Mucosa of rectum (tissue), 2 donors: ENCODE measurements around the gene VPS29.
"Not testable (repeated sequence)": the region's sequence is repeated elsewhere in the genome, so short reads cannot be mapped to it uniquely, and the experiment has no call there.

Experiments used
- H3K27ac ChIP-seq, 2 donors: one replicate each; pipeline ENCODE4 v1.7.0; 2013; ENCODE audit warnings: inconsistent platforms in 2 of 2, low read depth in 2 of 2, low read length in 2 of 2
- H3K27me3 ChIP-seq, 2 donors: one replicate each; pipeline ENCODE4 v1.7.0; 2013; ENCODE audit warnings: low read length in 2 of 2; ENCODE audit not compliant: control insufficient read depth in 2 of 2, insufficient read depth in 2 of 2
- H3K36me3 ChIP-seq, 2 donors: one replicate each; pipeline ENCODE4 v1.7.0; 2013; ENCODE audit warnings: low read length in 2 of 2; ENCODE audit not compliant: control insufficient read depth in 2 of 2, insufficient read depth in 2 of 2
- H3K4me1 ChIP-seq, 2 donors: one replicate each; pipeline ENCODE4 v1.7.0; 2013; ENCODE audit warnings: low read length in 2 of 2, mild to moderate bottlenecking in 1 of 2; ENCODE audit not compliant: control insufficient read depth in 2 of 2, insufficient read depth in 2 of 2
- H3K4me3 ChIP-seq, 2 donors: one replicate each; pipeline ENCODE4 v1.7.0; 2013; ENCODE audit warnings: low read length in 2 of 2
- H3K9ac ChIP-seq, 2 donors: one replicate each; pipeline ENCODE4 v1.7.0; 2013; ENCODE audit warnings: low read length in 2 of 2, low read depth in 1 of 2, mild to moderate bottlenecking in 1 of 2
- H3K9me3 ChIP-seq, 2 donors: one replicate each; pipeline ENCODE4 v1.7.0; 2013; ENCODE audit warnings: low read length in 2 of 2; ENCODE audit not compliant: control insufficient read depth in 2 of 2
- donor health status: healthy.
- donor health status: Normal muscosa, but diverticular disease.

VPS29 gene

GRCh38 chr12:110501752-110502738 is at the start of gene VPS29, which contains the start of gene RAD9B:
Gene VPS29, minus strand, starts transcription at chr12:110502111. Its CDS starts 60 bp downstream, at chr12:110502051.
Gene RAD9B, plus strand, starts transcription at chr12:110502331. Its CDS starts 7 bp downstream, at chr12:110502338.
- H3K9me3 ChIP-seq, result no peaks in the 10 kb centered on the region
- peak within 1 kb of the TSS; percentile 92 to 94 for H3K27ac ChIP-seq
- H3K4me1 ChIP-seq, result peaks cover 14 to 19% of the 10 kb centered on the region in 2 donors
- H3K36me3 ChIP-seq, result no peaks in the 10 kb centered on the region
- H3K9ac ChIP-seq, result peak within 1 kb of the TSS; percentile 90 to 96
- no peaks in the 10 kb centered on the region for H3K27me3 ChIP-seq
- peak within 1 kb of the TSS; percentile 97 to 98 for H3K4me3 ChIP-seq

- H3K36me3 ChIP-seq, result peaks cover 12 to 14% of the 10 kb centered on the region in 2 donors
- no peak overlapping the region for H3K4me3 ChIP-seq
- H3K27me3 ChIP-seq, result no peaks in the 10 kb centered on the region
- H3K9me3 ChIP-seq, result no peaks in the 10 kb centered on the region
- no peak overlapping the region for H3K9ac ChIP-seq
- no peaks in the 10 kb centered on the region for H3K4me1 ChIP-seq
- H3K27ac ChIP-seq, result no peak overlapping the region
Measured at GRCh38 chr12:110550981-110551380, 49.1 kb upstream of the VPS29 start.

GRCh38 chr12:110549716-110550115 is 47.8 kb upstream of the VPS29 start:
- H3K4me1 ChIP-seq, result no peaks in the 10 kb centered on the region
- H3K27ac ChIP-seq, result no peak overlapping the region
- no peaks in the 10 kb centered on the region for H3K9me3 ChIP-seq
- no peak overlapping the region for H3K4me3 ChIP-seq
- no peak overlapping the region for H3K9ac ChIP-seq
- no peaks in the 10 kb centered on the region for H3K27me3 ChIP-seq
- peaks cover 17 to 18% of the 10 kb centered on the region in 2 donors for H3K36me3 ChIP-seq

GRCh38 chr12:110548678-110549077 is 46.8 kb upstream of the VPS29 start:
- Histone ChIP-seq H3K27me3 (no peaks in the 10 kb centered on the region), H3K4me3 (no peak overlapping the region), H3K9ac (no peak overlapping the region), H3K9me3 (no peaks in the 10 kb centered on the region), H3K4me1 (peaks cover 0 to 5% of the 10 kb centered on the region in 2 donors), H3K36me3 (peaks cover 17 to 18% of the 10 kb centered on the region in 2 donors), H3K27ac (no peak overlapping the region)

- Histone ChIP-seq H3K4me3 (no peak overlapping the region), H3K4me1 (peaks cover 5 to 6% of the 10 kb centered on the region in 2 donors), H3K36me3 (peaks cover 17 to 18% of the 10 kb centered on the region in 2 donors), H3K9ac (no peak overlapping the region), H3K27ac (no peak overlapping the region), H3K9me3 (no peaks in the 10 kb centered on the region), H3K27me3 (no peaks in the 10 kb centered on the region)
Measured at GRCh38 chr12:110547090-110547489, 45.2 kb upstream of the VPS29 start.

- no peak overlapping the region for H3K9ac ChIP-seq
- no peaks in the 10 kb centered on the region for H3K27me3 ChIP-seq
- H3K4me1 ChIP-seq, result peaks cover 5 to 6% of the 10 kb centered on the region in 2 donors
- H3K9me3 ChIP-seq, result no peaks in the 10 kb centered on the region
- no peak overlapping the region for H3K4me3 ChIP-seq
- peaks cover 17 to 18% of the 10 kb centered on the region in 2 donors for H3K36me3 ChIP-seq
- no peak overlapping the region for H3K27ac ChIP-seq
Measured at GRCh38 chr12:110546339-110546738, 44.4 kb upstream of the VPS29 start.

GRCh38 chr12:110545812-110546211 is 43.9 kb upstream of the VPS29 start:
- Histone ChIP-seq H3K9me3 (no peaks in the 10 kb centered on the region), H3K9ac (no peak overlapping the region), H3K27me3 (no peaks in the 10 kb centered on the region), H3K27ac (no peak overlapping the region), H3K4me3 (no peak overlapping the region), H3K36me3 (peaks cover 13 to 14% of the 10 kb centered on the region in 2 donors), H3K4me1 (peaks cover 5 to 6% of the 10 kb centered on the region in 2 donors)

- H3K9ac ChIP-seq, H3K4me3 ChIP-seq, H3K27me3 ChIP-seq, H3K9me3 ChIP-seq, H3K4me1 ChIP-seq, H3K27ac ChIP-seq: not testable (repeated sequence)
- H3K36me3 ChIP-seq, result peaks cover 13 to 14% of the 10 kb centered on the region in 2 donors
Measured at GRCh38 chr12:110545259-110545658, 43.3 kb upstream of the VPS29 start.

- H3K9me3 ChIP-seq, result no peaks in the 10 kb centered on the region
- H3K27me3 ChIP-seq, result no peaks in the 10 kb centered on the region
- H3K36me3 ChIP-seq, result peaks cover 13 to 15% of the 10 kb centered on the region in 2 donors
- H3K27ac ChIP-seq, result peak overlapping the region; percentile 64 to 68
- H3K4me1 ChIP-seq, result peaks cover 6 to 12% of the 10 kb centered on the region in 2 donors
- no peak overlapping the region for H3K4me3 ChIP-seq
- H3K9ac ChIP-seq, result no peak overlapping the region
Measured at GRCh38 chr12:110543965-110544364, 42.1 kb upstream of the VPS29 start.

GRCh38 chr12:110543252-110543959 is 41.5 kb upstream of the VPS29 start:
- H3K27ac ChIP-seq, result peak overlapping the region; percentile 64 to 68

More at GRCh38 chr12:110543252-110543959, 41.5 kb upstream of the VPS29 start:
- no peak overlapping the region for H3K9ac ChIP-seq
- no peak overlapping the region for H3K4me3 ChIP-seq
- peaks cover 8 to 18% of the 10 kb centered on the region in 2 donors for H3K4me1 ChIP-seq
- H3K36me3 ChIP-seq, result peaks cover 8 to 15% of the 10 kb centered on the region in 2 donors
- no peaks in the 10 kb centered on the region for H3K27me3 ChIP-seq
- no peaks in the 10 kb centered on the region for H3K9me3 ChIP-seq
